HG03558 (cell line): ENCODE measurements around the gene PPARGC1A.

Experiments
- ATAC-seq: cut with Tn5 transposase; IDR thresholded peaks from one replicate; pipeline ENCODE4 v1.9.1; 2021; ENCODE audit warnings: moderate number of reproducible peaks; ENCODE audit not compliant: unreplicated experiment; ENCODE audit errors: extremely low read depth

Gene PPARGC1A

GRCh38 chr4:23788027-23788426 lies 101.8 kb downstream of the PPARGC1A start:
- ATAC-seq, result no peak

GRCh38 chr4:23782778-23783437 lies 106.9 kb downstream of the PPARGC1A start:
- ATAC-seq, result no peak

GRCh38 chr4:23779839-23780238 lies 110.0 kb downstream of the PPARGC1A start:
- ATAC-seq, result no peak

- ATAC-seq, result no peak
Measured at GRCh38 chr4:23779422-23779821, 110.4 kb downstream of the PPARGC1A start.

GRCh38 chr4:23775694-23776093 lies 114.2 kb downstream of the PPARGC1A start:
- no peak for ATAC-seq

- no peak for ATAC-seq
Measured at GRCh38 chr4:23774909-23775308, 114.9 kb downstream of the PPARGC1A start.

- no peak for ATAC-seq
Measured at GRCh38 chr4:23773884-23774636, 115.8 kb downstream of the PPARGC1A start.

- no peak for ATAC-seq
Measured at GRCh38 chr4:23770011-23770410, 119.8 kb downstream of the PPARGC1A start.

GRCh38 chr4:23769406-23769805 lies 120.4 kb downstream of the PPARGC1A start:
- ATAC-seq, result no peak

GRCh38 chr4:23768541-23768940 lies 121.3 kb downstream of the PPARGC1A start:
- ATAC-seq, result no peak

GRCh38 chr4:23766344-23766743 lies 123.5 kb downstream of the PPARGC1A start:
- no peak for ATAC-seq

GRCh38 chr4:23763559-23763958 lies 126.3 kb downstream of the PPARGC1A start:
- ATAC-seq, result no peak

- no peak for ATAC-seq
Measured at GRCh38 chr4:23762551-23762950, 127.3 kb downstream of the PPARGC1A start.

- no peak for ATAC-seq
Measured at GRCh38 chr4:23759066-23759465, 130.8 kb downstream of the PPARGC1A start.

GRCh38 chr4:23754688-23755087 lies 135.2 kb downstream of the PPARGC1A start:
- no peak for ATAC-seq

- no peak for ATAC-seq
Measured at GRCh38 chr4:23750125-23750524, 139.7 kb downstream of the PPARGC1A start.

- no peak for ATAC-seq
Measured at GRCh38 chr4:23747281-23747735, 142.5 kb downstream of the PPARGC1A start.

GRCh38 chr4:23746672-23747071 lies 143.2 kb downstream of the PPARGC1A start:
- ATAC-seq, result no peak

GRCh38 chr4:23746027-23746426 lies 143.8 kb downstream of the PPARGC1A start:
- no peak for ATAC-seq

GRCh38 chr4:23745377-23745776 lies 144.5 kb downstream of the PPARGC1A start:
- ATAC-seq, result no peak
